Tibial nerve (tissue), 4 donors: Measurements from ENCODE around the gene FAM120B.

Source experiments
- CTCF ChIP-seq, 5 experiments: fragments of 200-600 bp in 3 of 5; fragments of 450-650 bp in 2 of 5; sonication (generic) in 3 of 5; IDR thresholded peaks; one replicate each; pipeline ENCODE4 v1.5.1; 2016 to 2019; ENCODE audit warnings: antibody characterized with exemption in 5 of 5, mild to moderate bottlenecking in 3 of 5, moderate library complexity in 2 of 5
- EP300 ChIP-seq, 2 donors: sonication (generic); formaldehyde crosslinking; IDR thresholded peaks; one replicate each; pipeline ENCODE4 v1.6.1; 2017; ENCODE audit warnings: antibody characterized with exemption in 2 of 2, mild to moderate bottlenecking in 1 of 2

- TF ChIP-seq CTCF (IDR thresholded peaks at IDR 0.05) (no peak), EP300 (IDR thresholded peaks at IDR 0.05) (no peak)
These were observed 26.4 kb upstream of the FAM120B start for GRCh38 chr6:170279977-170280688.
